ENCODE measurements around the gene DDX25.

The DDX25 gene

DNA sequence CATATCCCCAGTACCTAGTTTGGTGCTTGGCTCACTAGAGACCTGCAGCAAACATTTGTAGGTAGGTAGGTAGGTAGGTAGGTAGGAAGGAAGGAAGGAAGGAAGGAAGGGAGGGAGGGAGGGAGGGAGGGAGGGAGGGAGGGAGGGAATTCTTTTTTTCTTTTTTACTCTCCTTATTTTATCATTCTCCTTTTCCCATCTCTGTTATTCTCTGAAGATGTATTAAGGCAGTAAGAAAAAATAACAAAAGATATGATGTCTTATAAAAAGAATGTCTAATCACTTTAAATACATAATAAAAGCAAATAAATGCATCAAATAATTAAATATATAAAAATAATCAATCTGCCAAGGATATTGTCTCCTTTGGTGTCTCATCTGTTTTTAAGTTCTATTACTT is 70.0 kb downstream of the DDX25 start:
- H3K4me1 ChIP-seq (ENCODE audit: control insufficient read depth in 1 of 2, insufficient read depth in 2 of 2, low read length in 2 of 2): no peaks in the 10 kb centered on the region

DNA sequence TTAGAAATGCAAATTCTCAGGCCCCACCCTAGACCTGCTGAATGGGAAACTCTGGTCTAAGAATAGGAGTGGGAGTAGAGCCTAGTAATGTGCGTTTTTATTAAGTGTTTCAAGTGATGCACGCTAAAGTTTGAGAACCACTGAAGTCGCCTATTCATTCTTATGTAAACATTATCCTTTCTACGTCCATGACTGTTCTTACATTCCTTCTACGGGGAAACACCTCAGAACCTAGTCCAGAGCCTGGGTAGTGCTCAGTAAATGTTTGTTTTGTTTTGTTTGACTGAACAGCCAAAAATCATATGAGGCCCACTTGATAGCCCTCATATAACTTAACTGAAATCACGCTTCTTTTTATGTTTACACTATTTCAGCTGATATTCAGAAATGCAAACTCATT is 71.3 kb downstream of the DDX25 start:
- H3K27me3 ChIP-seq (ENCODE audit: control insufficient read depth in 1 of 2, insufficient read depth in 2 of 2, low read length in 2 of 2): no peaks in the 10 kb centered on the region
- H3K4me1 ChIP-seq (ENCODE audit: control insufficient read depth in 1 of 2, insufficient read depth in 2 of 2, low read length in 2 of 2): no peaks in the 10 kb centered on the region
- no peaks in the 10 kb centered on the region for H3K9me3 ChIP-seq (ENCODE audit: control insufficient read depth in 1 of 2, low read length in 2 of 2)
- no peaks in the 10 kb centered on the region for H3K36me3 ChIP-seq (ENCODE audit: control insufficient read depth in 1 of 2, insufficient read depth in 2 of 2, low read length in 2 of 2)
- no peak overlapping the region for H3K27ac ChIP-seq (ENCODE audit: low read depth, low read length)
- H3K4me3 ChIP-seq (ENCODE audit: low read depth in 1 of 2, low read length in 2 of 2): no peak overlapping the region
- H3K9ac ChIP-seq (ENCODE audit: low read depth in 1 of 2, low read length in 2 of 2): no peak overlapping the region

More for the DNA sequence above, 70.0 kb downstream of the DDX25 start:
- Histone ChIP-seq H3K27ac (ENCODE audit: low read depth, low read length) (no peak overlapping the region), H3K27me3 (ENCODE audit: control insufficient read depth in 1 of 2, insufficient read depth in 2 of 2, low read length in 2 of 2) (no peaks in the 10 kb centered on the region), H3K9me3 (ENCODE audit: control insufficient read depth in 1 of 2, low read length in 2 of 2) (no peaks in the 10 kb centered on the region), H3K9ac (ENCODE audit: low read depth in 1 of 2, low read length in 2 of 2) (no peak overlapping the region), H3K4me3 (ENCODE audit: low read depth in 1 of 2, low read length in 2 of 2) (no peak overlapping the region), H3K36me3 (ENCODE audit: control insufficient read depth in 1 of 2, insufficient read depth in 2 of 2, low read length in 2 of 2) (no peaks in the 10 kb centered on the region)

DNA sequence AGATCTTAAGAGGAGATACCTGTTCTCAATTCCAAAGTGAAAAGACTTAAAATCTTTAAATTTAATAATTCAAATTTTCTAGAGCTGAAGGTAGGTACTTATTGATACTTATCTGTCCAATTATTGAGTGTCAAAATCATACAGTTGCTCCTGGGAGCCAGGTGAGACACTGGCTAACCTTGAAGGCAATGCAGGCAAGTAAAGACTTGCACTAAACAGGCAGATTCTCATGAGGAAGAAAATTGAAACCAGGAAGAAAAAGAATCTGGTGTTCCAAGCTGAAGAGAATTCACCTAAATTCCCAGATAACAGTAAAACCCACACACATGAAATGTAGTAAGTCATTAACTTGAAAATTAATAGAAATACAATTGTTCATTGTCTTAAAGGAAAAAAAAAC is 71.8 kb downstream of the DDX25 start:
- Histone ChIP-seq H3K27me3 (ENCODE audit: control insufficient read depth in 1 of 2, insufficient read depth in 2 of 2, low read length in 2 of 2) (no peaks in the 10 kb centered on the region), H3K9ac (ENCODE audit: low read depth in 1 of 2, low read length in 2 of 2) (no peak overlapping the region), H3K27ac (ENCODE audit: low read depth, low read length) (no peak overlapping the region), H3K4me1 (ENCODE audit: control insufficient read depth in 1 of 2, insufficient read depth in 2 of 2, low read length in 2 of 2) (no peaks in the 10 kb centered on the region), H3K36me3 (ENCODE audit: control insufficient read depth in 1 of 2, insufficient read depth in 2 of 2, low read length in 2 of 2) (no peaks in the 10 kb centered on the region), H3K4me3 (ENCODE audit: low read depth in 1 of 2, low read length in 2 of 2) (no peak overlapping the region), H3K9me3 (ENCODE audit: control insufficient read depth in 1 of 2, low read length in 2 of 2) (no peaks in the 10 kb centered on the region)

DNA sequence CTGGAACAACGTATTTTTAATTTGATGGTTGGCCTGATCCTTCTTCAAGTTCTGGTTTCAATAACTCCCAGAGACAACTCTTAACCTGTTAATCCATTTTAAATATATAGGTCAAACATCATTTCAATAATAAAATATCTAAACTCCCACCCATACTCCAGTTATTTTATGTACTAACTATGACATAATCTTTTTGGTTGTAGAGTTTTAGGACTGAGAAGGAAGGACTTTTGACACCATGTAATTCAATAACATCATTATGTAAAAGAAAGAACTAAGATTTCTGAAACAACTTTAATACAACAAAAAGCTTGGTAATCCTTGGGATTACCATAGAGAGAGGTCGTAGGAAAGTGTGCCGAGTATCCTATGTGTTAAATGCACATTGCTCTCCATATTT is 73.0 kb downstream of the DDX25 start:
- H3K9ac ChIP-seq (ENCODE audit: low read depth in 1 of 2, low read length in 2 of 2): no peak overlapping the region
- no peaks in the 10 kb centered on the region for H3K4me1 ChIP-seq (ENCODE audit: control insufficient read depth in 1 of 2, insufficient read depth in 2 of 2, low read length in 2 of 2)
- no peak overlapping the region for H3K4me3 ChIP-seq (ENCODE audit: low read depth in 1 of 2, low read length in 2 of 2)
- no peaks in the 10 kb centered on the region for H3K9me3 ChIP-seq (ENCODE audit: control insufficient read depth in 1 of 2, low read length in 2 of 2)
- no peaks in the 10 kb centered on the region for H3K27me3 ChIP-seq (ENCODE audit: control insufficient read depth in 1 of 2, insufficient read depth in 2 of 2, low read length in 2 of 2)
- no peak overlapping the region for H3K27ac ChIP-seq (ENCODE audit: low read depth, low read length)
- H3K36me3 ChIP-seq (ENCODE audit: control insufficient read depth in 1 of 2, insufficient read depth in 2 of 2, low read length in 2 of 2): no peaks in the 10 kb centered on the region

DNA sequence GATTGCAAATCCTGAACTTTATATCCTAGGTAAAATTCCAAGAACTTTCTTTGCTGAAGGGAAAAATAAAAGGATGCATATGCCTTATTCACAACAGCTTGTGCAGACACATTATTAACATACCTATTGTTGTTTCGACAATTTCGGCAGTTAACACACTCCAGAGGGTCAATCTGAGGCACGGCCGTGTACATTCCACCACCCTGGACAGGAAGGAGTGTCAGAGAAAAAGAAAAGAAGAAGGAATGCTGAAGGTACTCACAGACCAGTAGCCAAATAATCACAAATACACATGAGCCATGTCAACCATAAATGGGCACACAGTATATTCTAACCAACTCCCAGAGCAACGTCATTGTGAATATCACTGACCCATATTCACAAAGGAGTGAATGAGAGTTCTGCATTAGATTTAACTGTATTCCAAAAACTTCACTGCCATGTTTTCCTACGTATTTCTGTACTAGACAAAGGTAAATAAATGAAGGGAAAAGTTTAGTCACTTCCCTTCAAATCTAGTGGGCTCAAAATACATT is 73.9 kb downstream of the DDX25 start:
- H3K4me1 ChIP-seq (ENCODE audit: control insufficient read depth in 1 of 2, insufficient read depth in 2 of 2, low read length in 2 of 2): no peaks in the 10 kb centered on the region
- H3K27me3 ChIP-seq (ENCODE audit: control insufficient read depth in 1 of 2, insufficient read depth in 2 of 2, low read length in 2 of 2): no peaks in the 10 kb centered on the region
- H3K27ac ChIP-seq (ENCODE audit: low read depth, low read length): no peak overlapping the region
- H3K9ac ChIP-seq (ENCODE audit: low read depth in 1 of 2, low read length in 2 of 2): no peak overlapping the region
- no peaks in the 10 kb centered on the region for H3K36me3 ChIP-seq (ENCODE audit: control insufficient read depth in 1 of 2, insufficient read depth in 2 of 2, low read length in 2 of 2)
- no peaks in the 10 kb centered on the region for H3K9me3 ChIP-seq (ENCODE audit: control insufficient read depth in 1 of 2, low read length in 2 of 2)
- no peak overlapping the region for H3K4me3 ChIP-seq (ENCODE audit: low read depth in 1 of 2, low read length in 2 of 2)

Measured in duodenal mucosa (tissue), 2 donors.